Uterine smooth muscle cell (primary cell): ENCODE measurements around the gene CLEC5A. TPM values are rescaled to one million over a fixed set of nuclear protein-coding genes. Genes with fewer than 3 reads are reported as not detected.

Source experiments
- total RNA-seq: library from RNA; depleted of rRNA; stranded (reverse); fragments of >200 nt; gene quantifications from 2 replicates; pipeline ENCODE4 v1.2.3, GENCODE V29; 2014

CLEC5A gene
- under 0.01 TPM in 1 of 2 replicates, not detected in the other for total RNA-seq

DNA sequence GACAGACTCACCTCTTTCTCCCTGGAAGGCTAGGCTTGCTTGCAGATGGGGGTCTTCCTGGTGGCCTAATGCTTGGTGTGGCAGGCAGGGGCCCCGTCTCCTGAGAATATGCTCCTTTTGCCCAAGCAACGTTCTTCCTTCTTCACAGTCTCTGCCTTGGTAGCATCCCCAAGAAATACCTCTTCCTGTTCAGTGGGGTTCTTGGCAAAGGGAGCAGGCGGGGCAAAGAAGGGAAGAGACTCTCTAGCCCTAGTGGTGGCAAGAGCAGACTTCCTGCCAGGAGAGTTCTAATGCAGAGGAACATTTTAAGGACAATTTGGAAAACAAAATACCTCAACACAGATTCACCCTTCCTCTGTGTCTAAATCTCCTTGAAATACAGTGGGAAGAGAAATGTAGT lies at the start of gene CLEC5A:
TSS of gene CLEC5A (minus strand) at position 179 of the 400 bp plus-strand sequence. CDS start 682 bp downstream, outside the sequence.

DNA sequence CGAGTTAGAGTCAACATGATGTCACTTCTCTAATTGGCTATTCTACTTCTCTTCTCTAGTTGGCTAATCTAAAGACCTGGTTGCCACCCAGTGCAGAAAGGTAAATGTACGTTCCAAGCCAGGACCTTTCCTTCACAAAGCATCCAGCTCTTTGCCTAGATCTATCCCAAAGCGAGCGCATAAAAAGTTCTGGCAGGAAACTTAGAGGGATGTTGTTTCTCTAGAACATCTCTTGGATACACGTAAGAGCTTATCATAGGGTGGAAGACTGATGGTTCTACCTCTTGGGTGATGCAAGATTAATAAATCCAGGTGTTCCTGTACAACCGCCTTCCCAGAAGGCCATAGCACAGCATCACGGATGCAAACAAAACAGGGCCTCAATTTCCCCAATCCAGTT lies 26.9 kb upstream of the CLEC5A start, which contains the start of gene TAS2R38:
TSS of gene TAS2R38 (minus strand) at position 101 of the 400 bp plus-strand sequence. CDS start at position 17, 84 bp downstream.

DNA sequence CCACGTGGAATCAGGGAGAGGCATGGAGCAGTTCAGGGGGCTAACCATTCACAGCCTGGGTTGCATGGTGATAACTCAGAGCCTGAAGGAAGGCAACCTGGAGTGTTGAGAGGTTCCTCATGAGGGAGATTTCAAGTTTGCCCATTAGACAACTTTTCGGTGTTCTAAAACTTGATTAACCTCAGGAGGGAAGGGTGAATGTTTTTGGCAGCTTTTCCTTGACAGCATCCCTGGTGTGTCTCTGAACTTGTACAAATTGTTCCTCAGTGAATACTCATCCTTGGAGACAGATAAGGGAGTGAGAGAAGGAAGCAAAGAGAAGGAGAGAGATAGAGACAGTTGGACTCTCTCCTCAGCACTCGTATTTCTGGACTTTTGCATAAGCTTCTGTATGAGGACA lies 30.7 kb downstream of the CLEC5A start, which contains the start of gene OR9A4:
TSS of gene OR9A4 (plus strand) at position 301 of the 400 bp plus-strand sequence. CDS start 2,477 bp downstream, outside the sequence.

Other genes with a start within 250 kb of the CLEC5A start
- 7.1 and 8.4 TPM in 2 replicates for gene DENND11, start 244.8 kb downstream of the CLEC5A start, total RNA-seq
- not detected in 2 replicates for gene WEE2, start 238.6 kb downstream of the CLEC5A start, total RNA-seq
- 127 and 211 TPM in 2 replicates for gene SSBP1, start 208.6 kb downstream of the CLEC5A start, total RNA-seq
- 0.44 and 1.2 TPM in 2 replicates for gene TAS2R3, start 182.9 kb downstream of the CLEC5A start, total RNA-seq
- 0.55 and 1.1 TPM in 2 replicates for gene TAS2R4, start 170.3 kb downstream of the CLEC5A start, total RNA-seq
- 0.55 and 1.00 TPM in 2 replicates for gene TAS2R5, start 156.8 kb downstream of the CLEC5A start, total RNA-seq
- gene PRSS37, start 105.5 kb downstream of the CLEC5A start, total RNA-seq, result not detected in 2 replicates
- not detected in 2 replicates for gene OR9A4, start 30.6 kb downstream of the CLEC5A start, total RNA-seq
- gene TAS2R38, start 26.8 kb upstream of the CLEC5A start, total RNA-seq, result not detected in 2 replicates
- gene MGAM, start 48.9 kb upstream of the CLEC5A start, total RNA-seq, result 0.12 and 0.77 TPM in 2 replicates
- not detected in 2 replicates for gene MGAM2, start 164.7 kb upstream of the CLEC5A start, total RNA-seq